GM10266 (cell line): Measurements from ENCODE around the gene RCCD1.
A peak's percentile ranks its signal among the peaks of the same experiment; 100 is the strongest.

Experiments
- DNase-seq: peaks from one replicate; pipeline ENCODE4 v3.0.0; 2012; ENCODE audit errors: extremely low spot score
- CTCF ChIP-seq: IDR thresholded peaks from 2 replicates; pipeline ENCODE4 v1.5.1; 2012; ENCODE audit warnings: mild to moderate bottlenecking, low read depth; ENCODE audit not compliant: control insufficient read depth, insufficient read depth; ENCODE audit errors: missing control alignments

RCCD1 gene

GRCh38 chr15:90991587-90992285 is 37.1 kb downstream of the RCCD1 start:
- no peak for TF ChIP-seq CTCF
- DNase-seq = no peak

GRCh38 chr15:90994059-90994416 is 39.4 kb downstream of the RCCD1 start:
- TF ChIP-seq CTCF = no peak
- peak; percentile 29 for DNase-seq

GRCh38 chr15:90994417-90995311 is 40.0 kb downstream of the RCCD1 start, which contains the start of gene PRC1:
TSS of gene PRC1 (minus strand) at chr15:90994535. CDS start at chr15:90994417, 118 bp downstream.
- no peak for TF ChIP-seq CTCF
- DNase-seq = peak; percentile 100

- DNase-seq = no peak
- TF ChIP-seq CTCF = no peak
Observed at GRCh38 chr15:90998737-90999136, 44.1 kb downstream of the RCCD1 start.

- DNase-seq = no peak
- no peak for TF ChIP-seq CTCF
Observed at GRCh38 chr15:91001209-91001608, 46.5 kb downstream of the RCCD1 start.

GRCh38 chr15:91007266-91007665 is 52.6 kb downstream of the RCCD1 start:
- no peak for TF ChIP-seq CTCF
- no peak for DNase-seq
